Urothelium cell line (cell line): ENCODE results near the gene PCNX4.
A peak's percentile ranks its signal among the peaks of the same experiment; 100 is the strongest.
"Not testable (repeated sequence)": the region's sequence is repeated elsewhere in the genome, so short reads cannot be mapped to it uniquely, and the experiment has no call there.

Experiments used
- DNase-seq: peaks from one replicate; pipeline ENCODE4 v3.0.0; 2011; ENCODE audit warnings: low spot score, mixed read lengths
- FAIRE-seq: peaks from 2 replicates; lab custom pipeline; 2011; peaks lifted over from hg19 to GRCh38; lab: Jason Lieb, UNC

PCNX4 gene

GRCh38 chr14:60091550-60092525 is at the start of gene PCNX4:
TSS of gene PCNX4 (plus strand) at chr14:60091923. CDS start at chr14:60107639, 15,716 bp downstream.
- FAIRE-seq = peak; percentile 99
- DNase-seq = peak; percentile 99

DNA sequence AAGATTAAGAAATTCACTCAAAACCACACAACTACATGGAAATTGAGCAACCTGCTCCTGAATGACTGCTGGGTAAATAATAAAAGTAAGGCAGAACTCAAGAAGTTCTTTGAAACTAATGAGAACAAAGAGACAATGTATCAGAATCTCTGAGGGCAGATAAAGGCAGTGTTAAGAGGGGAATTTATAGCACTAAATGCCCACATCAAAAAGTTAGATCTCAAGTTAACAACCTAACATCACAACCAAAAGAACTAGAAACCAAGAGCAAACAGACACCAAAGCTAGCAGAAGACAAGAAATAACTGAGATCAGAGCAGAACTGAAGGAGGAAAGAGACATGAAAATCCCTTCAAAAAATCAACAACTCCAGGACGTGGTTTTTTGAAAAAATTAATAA is 43.7 kb upstream of the PCNX4 start:
- FAIRE-seq, DNase-seq: not testable (repeated sequence)

DNA sequence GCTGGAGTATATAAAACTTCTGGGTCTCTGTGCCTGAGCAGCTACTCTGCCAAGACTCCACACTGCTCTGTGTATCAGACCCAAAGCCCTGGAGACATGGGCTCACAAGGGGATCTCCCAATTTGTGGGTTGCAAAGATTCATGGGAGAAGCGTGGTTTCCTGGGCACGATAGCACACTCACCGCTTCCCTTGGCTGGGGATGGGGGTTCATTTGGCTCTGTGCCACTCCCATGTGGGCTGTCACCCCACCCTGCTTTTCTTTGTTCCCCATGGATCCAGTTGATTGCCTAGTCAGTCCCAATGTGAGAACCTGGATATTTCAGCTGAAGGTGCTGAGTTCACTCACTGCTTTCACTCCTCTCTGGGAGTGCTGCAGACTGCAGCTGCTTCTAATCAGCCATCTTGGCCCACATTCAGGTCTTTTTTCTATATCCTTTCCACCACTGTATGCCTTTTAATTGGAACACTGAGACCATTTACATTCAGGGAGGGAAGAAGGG is 40.0 kb upstream of the PCNX4 start:
- peak; percentile 32 for FAIRE-seq
- DNase-seq = no peak

GRCh38 chr14:60058087-60058486 is 33.6 kb upstream of the PCNX4 start:
- no peak for FAIRE-seq
- DNase-seq = no peak

DNA sequence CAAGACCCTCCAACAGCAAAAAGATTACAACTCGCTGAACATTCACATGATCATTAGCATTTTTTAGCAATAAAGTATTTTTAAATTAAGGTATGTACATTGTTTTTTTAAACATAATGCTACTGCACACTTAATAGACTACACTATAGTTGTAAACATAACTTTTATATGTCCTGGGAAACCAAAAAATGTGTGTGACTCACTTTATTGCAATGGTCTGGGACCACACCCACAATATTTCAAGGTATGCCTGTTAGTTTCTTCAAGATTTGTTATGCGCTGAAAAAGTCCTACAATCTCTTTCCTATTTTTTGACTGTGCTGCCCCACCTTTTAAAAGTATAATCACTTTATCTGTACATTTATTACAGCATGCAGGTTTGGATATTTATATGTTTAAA is 30.4 kb upstream of the PCNX4 start:
- no peak for FAIRE-seq
- DNase-seq = no peak

DNA sequence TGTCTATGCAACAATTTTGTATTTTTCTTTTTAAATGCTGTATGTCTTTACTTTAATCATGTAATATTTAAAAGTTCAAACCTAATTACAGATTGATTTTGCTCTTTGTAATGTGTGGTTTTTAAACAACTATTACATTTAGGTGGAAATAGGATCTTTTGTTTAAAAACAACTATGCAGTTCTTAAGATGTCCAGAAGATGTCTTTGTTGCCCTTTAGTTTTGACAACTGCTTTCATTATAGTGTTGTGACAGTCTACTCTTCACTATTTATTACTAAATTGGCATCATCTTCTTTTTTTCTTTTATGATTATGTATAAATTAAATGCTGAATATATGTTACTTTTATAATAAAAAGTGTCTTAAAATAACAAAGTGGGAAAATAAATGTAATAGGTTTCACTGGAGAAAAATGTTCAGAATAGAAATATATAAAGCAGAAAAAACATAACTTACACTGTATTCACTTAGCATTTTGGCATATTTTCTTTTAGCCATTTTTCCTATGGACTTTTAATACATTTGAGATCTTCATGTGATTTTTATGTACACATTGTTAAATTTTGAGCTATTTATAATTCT is 27.1 kb upstream of the PCNX4 start:
- no peak for DNase-seq
- no peak for FAIRE-seq

DNA sequence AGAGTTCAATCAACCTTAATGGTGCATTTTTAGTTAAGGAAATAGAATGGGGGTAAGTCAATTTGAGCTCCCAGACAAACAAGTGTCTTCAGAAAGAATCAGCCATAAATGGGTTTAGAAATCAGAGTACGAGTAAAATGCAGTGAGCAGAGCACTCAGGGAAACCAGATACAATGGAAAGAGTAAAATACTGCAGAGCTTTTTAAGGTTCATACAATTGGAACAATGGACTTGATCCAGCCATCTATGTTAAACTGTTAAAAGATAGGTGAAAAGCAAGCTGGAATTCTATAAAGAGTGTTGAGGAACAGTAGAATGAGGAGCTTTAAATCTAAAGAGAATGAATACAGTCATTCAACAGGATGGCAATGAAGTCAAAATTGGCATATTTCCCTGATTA is 23.8 kb upstream of the PCNX4 start:
- FAIRE-seq (no peak), DNase-seq (no peak)

GRCh38 chr14:60079723-60080122 is 12.0 kb upstream of the PCNX4 start:
- DNase-seq (no peak), FAIRE-seq (peak; percentile 27)

GRCh38 chr14:60085085-60085484 is 6.6 kb upstream of the PCNX4 start:
- FAIRE-seq = no peak
- DNase-seq = no peak

DNA sequence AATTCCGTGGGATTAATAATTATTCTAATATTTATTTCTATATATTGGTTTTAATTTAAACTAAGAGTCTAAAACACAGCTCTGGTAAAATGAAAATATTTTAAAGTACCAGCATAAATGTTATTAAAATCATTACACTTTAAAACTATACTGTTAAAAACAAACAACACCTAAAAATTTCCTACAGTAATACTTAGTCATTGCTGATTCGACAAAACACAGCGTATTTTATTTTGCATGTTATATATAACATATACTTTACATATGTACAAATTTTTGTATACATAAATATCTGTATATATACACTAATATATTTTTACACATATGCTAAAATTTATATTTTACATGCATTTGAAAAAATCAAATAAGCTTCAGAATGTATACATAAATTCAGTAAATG is 6.0 kb upstream of the PCNX4 start:
- DNase-seq (no peak), FAIRE-seq (no peak)

GRCh38 chr14:60087668-60088067 is 4.1 kb upstream of the PCNX4 start:
- FAIRE-seq (peak; percentile 79), DNase-seq (no peak)

GRCh38 chr14:60089221-60089620 is 2.5 kb upstream of the PCNX4 start:
- FAIRE-seq = peak; percentile 78

DNA sequence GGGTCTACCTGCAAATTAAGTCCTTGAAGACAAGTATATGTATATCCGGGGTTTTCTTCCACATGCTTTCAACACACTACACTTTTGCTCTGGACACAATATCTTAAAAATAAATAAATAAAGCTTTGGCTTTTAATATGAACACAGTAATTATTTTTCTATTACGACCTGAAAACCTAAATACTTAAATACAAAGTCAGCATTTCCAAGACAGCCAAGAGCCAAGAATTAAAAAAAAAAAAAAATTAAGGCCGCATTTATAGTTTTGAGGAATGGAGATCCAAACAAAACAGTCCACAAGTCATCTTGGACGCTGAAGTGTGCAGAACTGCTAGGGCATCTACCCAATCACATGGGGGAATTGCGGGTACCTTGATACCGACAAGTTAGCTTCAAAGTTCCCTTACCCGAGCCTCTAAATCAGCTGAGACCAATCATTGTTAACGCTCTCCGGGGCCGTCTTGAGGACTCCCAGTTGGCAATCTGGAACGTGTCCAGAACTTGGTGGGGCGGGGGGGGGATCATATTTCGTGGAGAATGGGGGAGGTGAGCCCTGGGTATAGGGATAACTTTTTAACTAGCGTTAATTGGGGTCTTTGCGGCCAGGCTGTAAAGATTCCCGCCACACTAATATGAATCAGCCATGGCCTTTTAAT is 731 bp upstream of the PCNX4 start:
- no peak for FAIRE-seq
- DNase-seq = peak; percentile 79

More at GRCh38 chr14:60089221-60089620, 2.5 kb upstream of the PCNX4 start:
- DNase-seq = no peak

- FAIRE-seq (no peak), DNase-seq (peak; percentile 43)
Observed at GRCh38 chr14:60092526-60092920, 800 bp downstream of the PCNX4 start.

DNA sequence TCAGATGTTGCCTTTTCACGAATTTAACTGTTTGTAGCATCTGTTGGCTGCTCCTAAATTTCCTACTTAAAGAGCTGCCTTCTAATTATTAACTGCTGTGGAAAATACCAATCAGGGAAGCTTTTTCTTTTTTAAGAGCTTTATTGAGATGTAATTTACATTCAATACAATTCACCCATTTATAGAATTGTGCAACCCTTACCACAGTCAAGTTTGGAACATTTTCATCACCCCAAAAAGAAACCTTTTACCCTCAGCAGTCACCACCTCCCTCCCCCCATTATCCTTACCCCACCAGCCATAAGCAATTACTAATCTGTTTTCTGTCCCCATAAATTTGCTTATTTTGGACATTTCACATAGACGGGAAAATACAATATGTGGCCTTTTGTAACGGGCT is 1.4 kb downstream of the PCNX4 start:
- no peak for FAIRE-seq
- DNase-seq = no peak

GRCh38 chr14:60093606-60094005 is 1.9 kb downstream of the PCNX4 start:
- DNase-seq (no peak), FAIRE-seq (no peak)

DNA sequence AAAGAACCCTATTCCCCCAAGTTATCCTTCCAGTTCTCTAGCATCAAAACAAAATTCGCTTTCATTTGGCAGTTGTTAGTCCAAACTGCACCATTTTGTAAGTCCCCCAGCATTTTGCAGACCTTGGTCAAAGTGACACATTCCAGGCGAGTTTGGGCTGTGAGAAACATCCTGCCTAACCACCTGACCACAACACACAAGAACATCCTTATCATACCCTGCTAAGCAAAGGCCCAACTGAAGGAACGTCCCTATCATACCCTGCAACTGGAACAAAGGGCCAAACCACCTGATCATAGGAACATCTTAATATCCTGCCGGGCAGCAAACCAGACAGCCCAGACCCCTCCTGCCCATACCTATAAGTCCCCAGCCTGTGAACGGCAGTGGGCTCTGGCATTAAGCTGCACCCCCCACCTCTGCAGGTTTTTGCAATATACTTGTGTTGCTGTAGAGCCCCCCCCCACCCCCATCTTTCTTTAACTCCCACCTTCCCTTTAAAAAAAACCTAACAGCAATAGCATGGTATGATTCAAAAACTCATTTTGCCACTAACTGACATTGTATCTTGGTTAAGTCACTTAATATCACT is 2.7 kb downstream of the PCNX4 start:
- FAIRE-seq (peak; percentile 96), DNase-seq (peak; percentile 84)

DNA sequence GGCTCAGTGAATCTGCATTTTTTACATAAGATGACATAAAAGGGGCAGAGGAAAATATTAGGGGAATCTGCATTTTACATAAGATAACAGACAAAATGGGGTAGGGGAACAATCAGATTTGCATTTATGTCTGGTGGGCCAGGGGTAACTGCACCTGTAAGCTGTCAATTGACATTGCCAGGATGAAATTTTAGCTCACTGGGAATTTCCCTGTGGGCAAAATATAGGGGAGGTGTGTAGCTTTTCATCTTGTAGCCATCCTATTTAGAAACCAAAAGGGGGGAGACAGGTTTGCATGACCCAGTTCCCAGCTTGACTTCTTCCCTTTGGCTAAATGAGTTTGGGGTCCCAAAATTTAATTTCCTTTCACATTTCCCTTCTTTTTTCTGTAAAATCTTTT is 3.5 kb downstream of the PCNX4 start:
- FAIRE-seq = no peak

GRCh38 chr14:60095781-60096450 is 4.2 kb downstream of the PCNX4 start:
- no peak for DNase-seq
- no peak for FAIRE-seq

More for the DNA sequence above, 3.5 kb downstream of the PCNX4 start:
- DNase-seq = no peak

DNA sequence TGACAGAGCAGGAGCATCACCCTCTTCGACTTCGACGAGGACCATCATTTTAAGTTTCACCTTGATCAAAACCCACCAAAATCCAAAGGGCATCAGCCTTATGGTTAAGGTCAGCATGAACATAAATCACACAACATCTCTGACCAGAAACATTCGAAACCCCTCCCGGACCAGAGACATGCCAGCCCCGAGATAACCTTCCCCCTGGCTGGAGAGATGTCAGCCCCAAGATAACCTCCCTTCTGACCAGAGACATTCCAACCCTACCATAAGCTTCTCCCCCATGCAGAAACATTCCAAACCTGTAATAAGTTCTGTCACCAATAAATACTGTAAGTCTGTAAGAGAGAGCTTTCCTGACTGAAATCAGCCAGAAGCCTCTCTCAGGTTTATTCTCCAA is 6.3 kb downstream of the PCNX4 start:
- DNase-seq = no peak
- peak; percentile 95 for FAIRE-seq
